ENCODE results near the gene BNC2.

GRCh38 chr9:16499892-16500291, 370.6 kb downstream of the BNC2 start:
- TF ChIP-seq CTCF (IDR thresholded peaks at IDR 0.05; ENCODE audit: insufficient read depth, low read length) (no peak), REST (IDR thresholded peaks at IDR 0.05; ENCODE audit: insufficient replicate concordance, low read depth) (no peak)
